ENCODE data around the gene MOB2. TPM values are rescaled to one million over a fixed set of nuclear protein-coding genes. Genes with fewer than 3 reads are reported as not detected.

Gene MOB2
- total and polyA plus RNA-seq, 2 donors (not counting 1 experiment from before 2014, with no cell fraction given): 13.1 to 30.1 TPM

- Histone ChIP-seq H3K4me2 (ENCODE audit: extremely low read depth, insufficient read depth, low read length) (no peak overlapping the region), H3K9ac (ENCODE audit: insufficient read depth, low read length) (no peak overlapping the region), H3K27me3 (ENCODE audit: control insufficient read depth, insufficient read depth, low read length) (no peaks in the 10 kb centered on the region), H3K27ac (ENCODE audit: insufficient read depth, low read length) (no peak overlapping the region), H3K9me3 (ENCODE audit: control insufficient read depth, insufficient read depth, low read depth, low read length) (no peaks in the 10 kb centered on the region), H3K36me3 (ENCODE audit: control insufficient read depth, insufficient read depth, low read length) (no peaks in the 10 kb centered on the region), H4K20me1 (ENCODE audit: control insufficient read depth, extremely low read depth, insufficient read depth, low read length) (no peaks in the 10 kb centered on the region), H3K4me1 (ENCODE audit: control insufficient read depth, extremely low read depth, insufficient read depth, low read length) (no peaks in the 10 kb centered on the region), H3K4me3 (replicated peaks in 1 of 4; ENCODE audit: control extremely low read depth in 1 of 4, insufficient read depth in 1 of 4, low read depth in 3 of 4, low read length in 4 of 4) (no peak overlapping the region), H2AFZ (ENCODE audit: low read length) (no peak overlapping the region), H3K79me2 (ENCODE audit: control insufficient read depth, insufficient read depth, low read length) (no peaks in the 10 kb centered on the region)
- DNase-seq (ENCODE audit: low read depth in 2 of 2): no peak
- TF ChIP-seq EZH2 (IDR thresholded peaks at IDR 0.05; ENCODE audit: low read length, missing control alignments): no peak
- TF ChIP-seq CTCF (conservative IDR thresholded peaks at IDR 0.05 in 1 of 2, IDR thresholded peaks at IDR 0.05 in 1 of 2; ENCODE audit: low read depth in 1 of 2, low read length in 2 of 2): no peak
Measured at GRCh38 chr11:1456176-1456575, 30.4 kb downstream of the MOB2 start.

- TF ChIP-seq EZH2 (IDR thresholded peaks at IDR 0.05; ENCODE audit: low read length, missing control alignments) (no peak), CTCF (conservative IDR thresholded peaks at IDR 0.05 in 1 of 2, IDR thresholded peaks at IDR 0.05 in 1 of 2; ENCODE audit: low read depth in 1 of 2, low read length in 2 of 2) (no peak)
- Histone ChIP-seq H3K9me3 (ENCODE audit: control insufficient read depth, insufficient read depth, low read depth, low read length) (no peaks in the 10 kb centered on the region), H3K79me2 (ENCODE audit: control insufficient read depth, insufficient read depth, low read length) (no peaks in the 10 kb centered on the region), H3K4me2 (ENCODE audit: extremely low read depth, insufficient read depth, low read length) (no peak overlapping the region), H3K9ac (ENCODE audit: insufficient read depth, low read length) (no peak overlapping the region), H4K20me1 (ENCODE audit: control insufficient read depth, extremely low read depth, insufficient read depth, low read length) (no peaks in the 10 kb centered on the region), H3K4me1 (ENCODE audit: control insufficient read depth, extremely low read depth, insufficient read depth, low read length) (no peaks in the 10 kb centered on the region), H3K4me3 (replicated peaks in 1 of 4; ENCODE audit: control extremely low read depth in 1 of 4, insufficient read depth in 1 of 4, low read depth in 3 of 4, low read length in 4 of 4) (no peak overlapping the region), H2AFZ (ENCODE audit: low read length) (no peak overlapping the region), H3K27me3 (ENCODE audit: control insufficient read depth, insufficient read depth, low read length) (no peaks in the 10 kb centered on the region), H3K27ac (ENCODE audit: insufficient read depth, low read length) (no peak overlapping the region), H3K36me3 (ENCODE audit: control insufficient read depth, insufficient read depth, low read length) (no peaks in the 10 kb centered on the region)
- DNase-seq (ENCODE audit: low read depth in 2 of 2): no peak
Measured at GRCh38 chr11:1455763-1456060, 30.9 kb downstream of the MOB2 start.

- H2AFZ ChIP-seq (ENCODE audit: low read length): no peak overlapping the region
- no peaks in the 10 kb centered on the region for H3K79me2 ChIP-seq (ENCODE audit: control insufficient read depth, insufficient read depth, low read length)
- H3K4me3 ChIP-seq (replicated peaks in 1 of 4; ENCODE audit: control extremely low read depth in 1 of 4, insufficient read depth in 1 of 4, low read depth in 3 of 4, low read length in 4 of 4): no peak overlapping the region
- no peaks in the 10 kb centered on the region for H3K27me3 ChIP-seq (ENCODE audit: control insufficient read depth, insufficient read depth, low read length)
- H3K4me2 ChIP-seq (ENCODE audit: extremely low read depth, insufficient read depth, low read length): no peak overlapping the region
- no peaks in the 10 kb centered on the region for H3K9me3 ChIP-seq (ENCODE audit: control insufficient read depth, insufficient read depth, low read depth, low read length)
- no peak for TF ChIP-seq EZH2 (IDR thresholded peaks at IDR 0.05; ENCODE audit: low read length, missing control alignments)
- no peak for TF ChIP-seq CTCF (conservative IDR thresholded peaks at IDR 0.05 in 1 of 2, IDR thresholded peaks at IDR 0.05 in 1 of 2; ENCODE audit: low read depth in 1 of 2, low read length in 2 of 2)
- no peaks in the 10 kb centered on the region for H3K4me1 ChIP-seq (ENCODE audit: control insufficient read depth, extremely low read depth, insufficient read depth, low read length)
- no peak overlapping the region for H3K9ac ChIP-seq (ENCODE audit: insufficient read depth, low read length)
- no peak for DNase-seq (ENCODE audit: low read depth in 2 of 2)
- no peaks in the 10 kb centered on the region for H3K36me3 ChIP-seq (ENCODE audit: control insufficient read depth, insufficient read depth, low read length)
- no peaks in the 10 kb centered on the region for H4K20me1 ChIP-seq (ENCODE audit: control insufficient read depth, extremely low read depth, insufficient read depth, low read length)
- no peak overlapping the region for H3K27ac ChIP-seq (ENCODE audit: insufficient read depth, low read length)
Measured at GRCh38 chr11:1455032-1455762, 31.4 kb downstream of the MOB2 start.
